Liver (tissue), 9 donors: Measurements from ENCODE around the gene ACSL6. TPM values are rescaled to one million over a fixed set of nuclear protein-coding genes. Genes with fewer than 3 reads are reported as not detected.
A peak's percentile ranks its signal among the peaks of the same experiment; 100 is the strongest.

Source experiments
- DNase-seq: peaks from one replicate; pipeline ENCODE4 v3.0.0-alpha.2; 2017; ENCODE audit warnings: low spot score
- H3K27ac ChIP-seq, 2 donors: one replicate each; pipeline ENCODE4 v1.7.0; 2013; ENCODE audit warnings: inconsistent platforms in 2 of 2, low read length in 2 of 2, control low read depth in 1 of 2, low read depth in 1 of 2, mild to moderate bottlenecking in 1 of 2
- H3K27me3 ChIP-seq, 4 donors: one replicate each; pipeline versions ENCODE4 v1.6.1 to v1.7.0; 2013; ENCODE audit warnings: low read length in 3 of 4, inconsistent platforms in 1 of 4, mild to moderate bottlenecking in 1 of 4, moderate library complexity in 1 of 4; ENCODE audit not compliant: control insufficient read depth in 4 of 4, insufficient read depth in 4 of 4
- H3K36me3 ChIP-seq, 4 donors: one replicate each; pipeline versions ENCODE4 v1.6.1 to v1.7.0; 2013; ENCODE audit warnings: low read length in 3 of 4, mild to moderate bottlenecking in 3 of 4, low read depth in 1 of 4, moderate library complexity in 1 of 4; ENCODE audit not compliant: control insufficient read depth in 4 of 4, insufficient read depth in 3 of 4
- H3K4me1 ChIP-seq, 4 donors: one replicate each; pipeline versions ENCODE4 v1.6.1 to v1.7.0; 2013; ENCODE audit warnings: low read length in 3 of 4, mild to moderate bottlenecking in 3 of 4, moderate library complexity in 1 of 4; ENCODE audit not compliant: control insufficient read depth in 4 of 4, insufficient read depth in 4 of 4
- H3K4me3 ChIP-seq, 3 donors: one replicate each; pipeline versions ENCODE4 v1.6.1 to v1.7.0; 2013; ENCODE audit warnings: low read length in 3 of 3, control low read depth in 1 of 3, low read depth in 1 of 3, mild to moderate bottlenecking in 1 of 3
- H3K9ac ChIP-seq, 2 donors: one replicate each; pipeline ENCODE4 v1.7.0; 2013; ENCODE audit warnings: low read length in 2 of 2, mild to moderate bottlenecking in 2 of 2, moderate library complexity in 2 of 2, control low read depth in 1 of 2, low read depth in 1 of 2
- H3K9me3 ChIP-seq, 4 donors: one replicate each; pipeline versions ENCODE4 v1.6.1 to v1.7.0; 2013; ENCODE audit warnings: low read length in 3 of 4; ENCODE audit not compliant: control insufficient read depth in 4 of 4
- EGR1 ChIP-seq, 2 donors: IDR thresholded peaks; 2 replicates each; pipeline ENCODE4 v1.6.1; 2016 to 2018; ENCODE audit warnings: antibody characterized with exemption in 2 of 2, low read depth in 2 of 2
- FOXA1 ChIP-seq: IDR thresholded peaks from 2 replicates; pipeline ENCODE4 v1.6.1; 2016; ENCODE audit warnings: antibody characterized with exemption
- FOXA2 ChIP-seq: IDR thresholded peaks from 2 replicates; pipeline ENCODE4 v1.6.1; 2016; ENCODE audit warnings: antibody characterized with exemption
- GABPA ChIP-seq, 2 donors: IDR thresholded peaks in 1 of 2; conservative IDR thresholded peaks in 1 of 2; 2 replicates each; pipeline ENCODE4 v1.6.1; 2016; ENCODE audit warnings: antibody characterized with exemption in 2 of 2, mild to moderate bottlenecking in 1 of 2, moderate library complexity in 1 of 2
- HNF4A ChIP-seq, 2 donors: conservative IDR thresholded peaks; 2 replicates each; pipeline ENCODE4 v1.6.1; 2016; ENCODE audit warnings: antibody characterized with exemption in 2 of 2, mild to moderate bottlenecking in 2 of 2
- HNF4G ChIP-seq: IDR thresholded peaks from 2 replicates; pipeline ENCODE4 v1.6.1; 2016; ENCODE audit warnings: antibody characterized with exemption
- JUND ChIP-seq, 2 donors: IDR thresholded peaks; 2 replicates each; pipeline ENCODE4 v1.6.1; 2016; ENCODE audit warnings: antibody characterized with exemption in 2 of 2
- NR2F2 ChIP-seq: IDR thresholded peaks from 2 replicates; pipeline ENCODE4 v1.6.1; 2016; ENCODE audit warnings: antibody characterized with exemption
- RAD21 ChIP-seq, 2 donors: IDR thresholded peaks; 2 replicates each; pipeline ENCODE4 v1.6.1; 2016; ENCODE audit warnings: antibody characterized with exemption in 2 of 2, mild to moderate bottlenecking in 2 of 2
- RXRA ChIP-seq, 2 donors: IDR thresholded peaks; 2 replicates each; pipeline ENCODE4 v1.6.1; 2017 to 2018; ENCODE audit warnings: antibody characterized with exemption in 2 of 2, mild to moderate bottlenecking in 1 of 2
- TAF1 ChIP-seq: conservative IDR thresholded peaks from 2 replicates; pipeline ENCODE4 v1.6.1; 2016; ENCODE audit warnings: antibody characterized with exemption, mild to moderate bottlenecking
- YY1 ChIP-seq: IDR thresholded peaks from 2 replicates; pipeline ENCODE4 v1.6.1; 2016; ENCODE audit warnings: antibody characterized with exemption, mild to moderate bottlenecking
- WGBS: extraction: QIAGEN DNeasy Blood & Tissue Kit; methylation state at CpG from one replicate; pipeline ENCODE4 v1.1.7; 2013; 5-methylcytosine and 5-hydroxymethylcytosine counted together
- polyA plus RNA-seq, 2 donors: library from polyadenylated mRNA; stranded (reverse) in 1 of 2; unstranded in 1 of 2; fragments of 200-250 nt in 1 of 2; fragments of >200 nt in 1 of 2; fragmentation: Nextera tagmentation in 1 of 2; extraction: Ambion mirVana in 1 of 2; gene quantifications; one replicate each; pipeline versions ENCODE4 v1.2.1 to v1.2.3, GENCODE V29; 2013 to 2015
- total RNA-seq, 2 donors: library from RNA; depleted of rRNA; stranded (reverse); fragments of >200 nt; gene quantifications; one replicate each; pipeline ENCODE4 v1.2.3, GENCODE V29; 2014
- TF ChIP-seq, protein P1 (sequence below): IDR thresholded peaks from 2 replicates; pipeline ENCODE4 v1.6.1; 2016; ENCODE audit warnings: antibody characterized with exemption
- TF ChIP-seq, protein P2 (sequence below): IDR thresholded peaks from 2 replicates; pipeline ENCODE4 v1.6.1; 2016; ENCODE audit warnings: antibody characterized with exemption
- TF ChIP-seq, protein P3 (sequence below): fragments of 150-350 bp; IDR thresholded peaks from 2 replicates; pipeline ENCODE4 v1.5.1; 2017; ENCODE audit warnings: improper control_type of control experiment, low read depth, low read length; ENCODE audit not compliant: missing input control
- TF ChIP-seq, protein P4 (sequence below): IDR thresholded peaks from 2 replicates; pipeline ENCODE4 v1.6.1; 2016; ENCODE audit warnings: antibody characterized with exemption, mild to moderate bottlenecking
- donor health status: healthy.
- donor health status: healthy.
- donor health status: healthy.
- donor health status: healthy.
- donor health status: healthy.

The ACSL6 gene
- total and polyA plus RNA-seq, 4 donors: 0.89 to 129 (median 4.6) TPM

DNA sequence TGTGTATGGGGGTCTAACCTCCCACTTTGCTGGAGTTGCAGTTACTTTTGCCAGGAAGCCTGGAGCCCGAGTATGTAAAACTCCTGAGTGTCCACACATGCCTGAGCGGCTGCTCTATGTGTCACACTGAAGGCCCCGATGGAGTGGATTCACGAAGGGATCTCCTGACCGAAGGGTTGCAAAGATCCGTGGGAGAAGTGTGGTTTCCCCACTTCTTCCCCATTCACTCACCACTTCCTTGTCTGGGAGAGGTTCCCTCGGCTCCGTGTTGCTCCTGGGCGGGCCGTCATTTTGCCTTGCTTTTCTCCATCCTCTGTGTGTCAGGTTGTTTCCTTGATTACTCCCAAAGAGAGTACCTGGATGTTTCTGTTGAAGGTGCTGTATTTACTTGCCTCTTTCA is 32.7 kb upstream of the ACSL6 start:
- TF ChIP-seq HNF4A (conservative IDR thresholded peaks at IDR 0.05) (no peak), HNF4G (no peak), EGR1 (IDR thresholded peaks at IDR 0.05; ENCODE audit: low read depth in 2 of 2) (no peak), RAD21 (IDR thresholded peaks at IDR 0.05) (no peak), FOXA2 (no peak), JUND (IDR thresholded peaks at IDR 0.05) (no peak), RXRA (IDR thresholded peaks at IDR 0.05) (no peak), TAF1 (no peak), FOXA1 (no peak)
- TF ChIP-seq, protein P1, sequence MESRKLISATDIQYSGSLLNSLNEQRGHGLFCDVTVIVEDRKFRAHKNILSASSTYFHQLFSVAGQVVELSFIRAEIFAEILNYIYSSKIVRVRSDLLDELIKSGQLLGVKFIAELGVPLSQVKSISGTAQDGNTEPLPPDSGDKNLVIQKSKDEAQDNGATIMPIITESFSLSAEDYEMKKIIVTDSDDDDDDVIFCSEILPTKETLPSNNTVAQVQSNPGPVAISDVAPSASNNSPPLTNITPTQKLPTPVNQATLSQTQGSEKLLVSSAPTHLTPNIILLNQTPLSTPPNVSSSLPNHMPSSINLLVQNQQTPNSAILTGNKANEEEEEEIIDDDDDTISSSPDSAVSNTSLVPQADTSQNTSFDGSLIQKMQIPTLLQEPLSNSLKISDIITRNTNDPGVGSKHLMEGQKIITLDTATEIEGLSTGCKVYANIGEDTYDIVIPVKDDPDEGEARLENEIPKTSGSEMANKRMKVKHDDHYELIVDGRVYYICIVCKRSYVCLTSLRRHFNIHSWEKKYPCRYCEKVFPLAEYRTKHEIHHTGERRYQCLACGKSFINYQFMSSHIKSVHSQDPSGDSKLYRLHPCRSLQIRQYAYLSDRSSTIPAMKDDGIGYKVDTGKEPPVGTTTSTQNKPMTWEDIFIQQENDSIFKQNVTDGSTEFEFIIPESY: no peak
- TF ChIP-seq, protein P2, sequence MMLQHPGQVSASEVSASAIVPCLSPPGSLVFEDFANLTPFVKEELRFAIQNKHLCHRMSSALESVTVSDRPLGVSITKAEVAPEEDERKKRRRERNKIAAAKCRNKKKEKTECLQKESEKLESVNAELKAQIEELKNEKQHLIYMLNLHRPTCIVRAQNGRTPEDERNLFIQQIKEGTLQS: no peak
- no peak overlapping the region for H3K9ac ChIP-seq
- H3K4me3 ChIP-seq: no peak overlapping the region
- no peaks in the 10 kb centered on the region for H3K27me3 ChIP-seq
- no peaks in the 10 kb centered on the region for H3K36me3 ChIP-seq
- H3K27ac ChIP-seq: no peak overlapping the region
- no peaks in the 10 kb centered on the region for H3K4me1 ChIP-seq
- peak; percentile 21 for DNase-seq
- H3K9me3 ChIP-seq: no peaks in the 10 kb centered on the region
- WGBS: 85% methylated on average over 10 of the region's 10 CpGs

DNA sequence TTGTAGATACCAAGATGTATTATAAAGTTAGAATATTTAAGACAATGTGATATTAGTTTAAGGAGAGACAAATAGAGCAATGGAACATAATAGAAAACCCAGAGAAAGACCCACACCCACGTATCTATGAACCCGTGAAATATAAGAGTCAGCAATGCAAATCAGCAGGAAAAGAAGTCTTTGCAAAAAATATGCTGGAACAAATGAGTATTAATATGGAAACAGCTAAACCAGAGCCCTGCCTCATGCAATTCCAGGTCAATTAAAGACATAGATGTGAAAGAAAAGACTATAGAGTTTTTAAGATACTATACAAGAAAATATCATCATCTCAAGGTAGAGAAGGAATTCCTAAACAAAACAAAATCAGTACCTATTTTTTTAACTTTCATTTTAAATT is 25.9 kb upstream of the ACSL6 start:
- Histone ChIP-seq H3K4me3 (no peak overlapping the region), H3K27ac (no peak overlapping the region), H3K4me1 (no peaks in the 10 kb centered on the region), H3K27me3 (no peaks in the 10 kb centered on the region), H3K9me3 (peaks cover 0 to 11% (median 0%) of the 10 kb centered on the region in 4 donors), H3K9ac (no peak overlapping the region), H3K36me3 (no peaks in the 10 kb centered on the region)
- TF ChIP-seq JUND (IDR thresholded peaks at IDR 0.05) (no peak), FOXA1 (no peak), YY1 (no peak), HNF4G (no peak), GABPA (IDR thresholded peaks at IDR 0.05 in 1 of 2, conservative IDR thresholded peaks at IDR 0.05 in 1 of 2) (no peak)
- TF ChIP-seq, protein P2: no peak
- 58% methylated on average over 2 of the region's 2 CpGs for WGBS
- DNase-seq: no peak

DNA sequence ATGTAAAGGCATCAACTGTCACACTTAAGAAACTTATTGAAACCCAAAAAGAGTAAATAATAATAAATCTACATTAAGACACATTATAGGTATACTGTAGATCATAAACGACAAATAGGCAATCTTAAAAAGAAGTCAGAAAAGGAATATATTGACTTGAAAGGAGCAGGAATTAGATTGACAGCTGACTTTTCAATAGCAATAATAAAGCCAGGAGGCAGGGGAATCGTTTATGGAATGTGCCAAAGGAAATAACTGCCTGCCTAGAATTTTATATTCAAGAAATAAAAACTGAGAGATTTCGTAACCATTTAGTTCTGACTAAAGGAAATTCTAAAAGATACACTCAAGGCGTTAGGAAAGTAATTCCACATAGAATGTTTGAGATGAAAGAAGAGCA is 21.7 kb upstream of the ACSL6 start:
- H3K4me1 ChIP-seq: no peaks in the 10 kb centered on the region
- TF ChIP-seq, protein P3, sequence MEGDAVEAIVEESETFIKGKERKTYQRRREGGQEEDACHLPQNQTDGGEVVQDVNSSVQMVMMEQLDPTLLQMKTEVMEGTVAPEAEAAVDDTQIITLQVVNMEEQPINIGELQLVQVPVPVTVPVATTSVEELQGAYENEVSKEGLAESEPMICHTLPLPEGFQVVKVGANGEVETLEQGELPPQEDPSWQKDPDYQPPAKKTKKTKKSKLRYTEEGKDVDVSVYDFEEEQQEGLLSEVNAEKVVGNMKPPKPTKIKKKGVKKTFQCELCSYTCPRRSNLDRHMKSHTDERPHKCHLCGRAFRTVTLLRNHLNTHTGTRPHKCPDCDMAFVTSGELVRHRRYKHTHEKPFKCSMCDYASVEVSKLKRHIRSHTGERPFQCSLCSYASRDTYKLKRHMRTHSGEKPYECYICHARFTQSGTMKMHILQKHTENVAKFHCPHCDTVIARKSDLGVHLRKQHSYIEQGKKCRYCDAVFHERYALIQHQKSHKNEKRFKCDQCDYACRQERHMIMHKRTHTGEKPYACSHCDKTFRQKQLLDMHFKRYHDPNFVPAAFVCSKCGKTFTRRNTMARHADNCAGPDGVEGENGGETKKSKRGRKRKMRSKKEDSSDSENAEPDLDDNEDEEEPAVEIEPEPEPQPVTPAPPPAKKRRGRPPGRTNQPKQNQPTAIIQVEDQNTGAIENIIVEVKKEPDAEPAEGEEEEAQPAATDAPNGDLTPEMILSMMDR: no peak
- TF ChIP-seq RAD21 (IDR thresholded peaks at IDR 0.05) (no peak), HNF4A (conservative IDR thresholded peaks at IDR 0.05) (no peak), EGR1 (IDR thresholded peaks at IDR 0.05; ENCODE audit: low read depth in 2 of 2) (no peak), NR2F2 (no peak), FOXA2 (no peak), TAF1 (no peak), YY1 (no peak)
- TF ChIP-seq, protein P1: no peak
- TF ChIP-seq, protein P4, sequence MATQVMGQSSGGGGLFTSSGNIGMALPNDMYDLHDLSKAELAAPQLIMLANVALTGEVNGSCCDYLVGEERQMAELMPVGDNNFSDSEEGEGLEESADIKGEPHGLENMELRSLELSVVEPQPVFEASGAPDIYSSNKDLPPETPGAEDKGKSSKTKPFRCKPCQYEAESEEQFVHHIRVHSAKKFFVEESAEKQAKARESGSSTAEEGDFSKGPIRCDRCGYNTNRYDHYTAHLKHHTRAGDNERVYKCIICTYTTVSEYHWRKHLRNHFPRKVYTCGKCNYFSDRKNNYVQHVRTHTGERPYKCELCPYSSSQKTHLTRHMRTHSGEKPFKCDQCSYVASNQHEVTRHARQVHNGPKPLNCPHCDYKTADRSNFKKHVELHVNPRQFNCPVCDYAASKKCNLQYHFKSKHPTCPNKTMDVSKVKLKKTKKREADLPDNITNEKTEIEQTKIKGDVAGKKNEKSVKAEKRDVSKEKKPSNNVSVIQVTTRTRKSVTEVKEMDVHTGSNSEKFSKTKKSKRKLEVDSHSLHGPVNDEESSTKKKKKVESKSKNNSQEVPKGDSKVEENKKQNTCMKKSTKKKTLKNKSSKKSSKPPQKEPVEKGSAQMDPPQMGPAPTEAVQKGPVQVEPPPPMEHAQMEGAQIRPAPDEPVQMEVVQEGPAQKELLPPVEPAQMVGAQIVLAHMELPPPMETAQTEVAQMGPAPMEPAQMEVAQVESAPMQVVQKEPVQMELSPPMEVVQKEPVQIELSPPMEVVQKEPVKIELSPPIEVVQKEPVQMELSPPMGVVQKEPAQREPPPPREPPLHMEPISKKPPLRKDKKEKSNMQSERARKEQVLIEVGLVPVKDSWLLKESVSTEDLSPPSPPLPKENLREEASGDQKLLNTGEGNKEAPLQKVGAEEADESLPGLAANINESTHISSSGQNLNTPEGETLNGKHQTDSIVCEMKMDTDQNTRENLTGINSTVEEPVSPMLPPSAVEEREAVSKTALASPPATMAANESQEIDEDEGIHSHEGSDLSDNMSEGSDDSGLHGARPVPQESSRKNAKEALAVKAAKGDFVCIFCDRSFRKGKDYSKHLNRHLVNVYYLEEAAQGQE: no peak
- no peak overlapping the region for H3K4me3 ChIP-seq
- no peak for DNase-seq
- H3K27ac ChIP-seq: no peak overlapping the region
- H3K27me3 ChIP-seq: no peaks in the 10 kb centered on the region
- H3K9ac ChIP-seq: no peak overlapping the region
- 73% methylated on average over 4 of the region's 4 CpGs for WGBS
- H3K36me3 ChIP-seq: no peaks in the 10 kb centered on the region
- H3K9me3 ChIP-seq: peaks cover 0 to 11% (median 0%) of the 10 kb centered on the region in 4 donors
